ENCODE measurements around the gene LRRC56. TPM values are rescaled to one million over a fixed set of nuclear protein-coding genes. Genes with fewer than 3 reads are reported as not detected.

The LRRC56 gene
- total and polyA plus RNA-seq, 2 experiments from 2014 or later = 0.73 to 0.87 TPM

GRCh38 chr11:560305-561147 lies 23.2 kb downstream of the LRRC56 start, which contains the start of the genes LMNTD2 and RASSF7:
Gene LMNTD2, minus strand, starts transcription at chr11:560738. Its CDS starts 22 bp downstream, at chr11:560716.
Gene RASSF7, plus strand, starts transcription at chr11:560970. Its CDS starts 799 bp downstream, at chr11:561769.
- peak within 1 kb of the TSS; percentile 59; the same call in 1 of the 2 replicates for H3K27ac Mint-ChIP-seq
- no peak within 1 kb of the TSS for H3K27ac ChIP-seq (ENCODE audit: low read depth)
- DNase-seq (ENCODE audit: low spot score) (peak; percentile 95), ATAC-seq (peak; percentile 60)
- H3K36me3 ChIP-seq (ENCODE audit: insufficient read depth) = no peaks in the 10 kb centered on the region
- peak within 1 kb of the TSS; percentile 91 for H3K4me2 ChIP-seq
- H3K4me3 Mint-ChIP-seq = peak within 1 kb of the TSS; percentile 86
- H3K9me2 ChIP-seq (ENCODE audit: insufficient read depth) = no peaks in the 10 kb centered on the region
- peaks cover 11% of the 10 kb centered on the region for H3K4me1 Mint-ChIP-seq
- H2AFZ ChIP-seq = no peak within 1 kb of the TSS; the same call in 1 of the 2 replicates
- peak within 1 kb of the TSS; percentile 88 for H3K4me3 ChIP-seq
- peaks cover 27% of the 10 kb centered on the region for H3K27me3 ChIP-seq (ENCODE audit: insufficient read depth)
- H3K9me3 Mint-ChIP-seq = peaks cover 2% of the 10 kb centered on the region; the same call in 1 of the 3 replicates
- peaks cover 8% of the 10 kb centered on the region; the same call in 1 of the 2 replicates for H3F3A ChIP-seq (replicated peaks; ENCODE audit: low read depth)
- peak; percentile 57 for TF ChIP-seq POLR2AphosphoS5 (IDR thresholded peaks at IDR 0.05; ENCODE audit: low read depth)
- TF ChIP-seq ETS1 (IDR thresholded peaks at IDR 0.05) = no peak
- no peak for TF ChIP-seq STAT1 (IDR thresholded peaks at IDR 0.05; ENCODE audit: unreplicated experiment)
- TF ChIP-seq CREB1 (CRISPR knock-in tag; IDR thresholded peaks at IDR 0.05; ENCODE audit: low read depth) = peak; percentile 60; the same call in 1 of the 2 replicates
- H4K20me1 ChIP-seq (replicated peaks; ENCODE audit: insufficient read depth) = peaks cover 12% of the 10 kb centered on the region
- H3K36me3 Mint-ChIP-seq (ENCODE audit: low read depth) = no peaks in the 10 kb centered on the region; the same call in 2 of the 3 replicates
- H3K27me3 Mint-ChIP-seq (ENCODE audit: insufficient read depth, low read depth, poor library complexity) = peaks cover 32% of the 10 kb centered on the region
- peaks cover 14% of the 10 kb centered on the region for H3K4me1 ChIP-seq (ENCODE audit: insufficient read depth)
- H3K79me2 ChIP-seq (replicated peaks; ENCODE audit: insufficient read depth) = 0 out of 2 replicates have a peak, but pooled peaks cover 7% of the 10 kb centered on the region

- Mint-ChIP-seq H3K27ac (no peak overlapping the region), H3K4me3 (peak overlapping the region; percentile 86), H3K36me3 (ENCODE audit: low read depth) (no peaks in the 10 kb centered on the region; the same call in 2 of the 3 replicates), H3K4me1 (peaks cover 13% of the 10 kb centered on the region), H3K27me3 (ENCODE audit: insufficient read depth, low read depth, poor library complexity) (peaks cover 30% of the 10 kb centered on the region), H3K9me3 (peaks cover 2% of the 10 kb centered on the region; the same call in 1 of the 3 replicates)
- Histone ChIP-seq H3K36me3 (ENCODE audit: insufficient read depth) (no peaks in the 10 kb centered on the region), H3K4me1 (ENCODE audit: insufficient read depth) (peaks cover 18% of the 10 kb centered on the region), H4K20me1 (replicated peaks; ENCODE audit: insufficient read depth) (peaks cover 12% of the 10 kb centered on the region), H3K4me3 (peak overlapping the region; percentile 88), H3F3A (replicated peaks; ENCODE audit: low read depth) (peaks cover 8% of the 10 kb centered on the region; the same call in 1 of the 2 replicates), H3K27ac (ENCODE audit: low read depth) (no peak overlapping the region), H3K9me2 (ENCODE audit: insufficient read depth) (no peaks in the 10 kb centered on the region), H3K27me3 (ENCODE audit: insufficient read depth) (peaks cover 19% of the 10 kb centered on the region), H2AFZ (no peak overlapping the region), H3K79me2 (replicated peaks; ENCODE audit: insufficient read depth) (0 out of 2 replicates have a peak, but pooled peaks cover 7% of the 10 kb centered on the region), H3K4me2 (peak overlapping the region; percentile 87)
- peak; percentile 50 for DNase-seq (ENCODE audit: low spot score)
- peak; percentile 8 for ATAC-seq
- TF ChIP-seq EZH2 (IDR thresholded peaks at IDR 0.05; ENCODE audit: low read depth, unreplicated experiment) (no peak), POLR2AphosphoS5 (IDR thresholded peaks at IDR 0.05; ENCODE audit: low read depth) (no peak)
These were observed 24.0 kb downstream of the LRRC56 start for GRCh38 chr11:561148-562003.

All from GM23338 (cell line).